ENCODE data around the gene PCDHA1.
A peak's percentile ranks its signal among the peaks of the same experiment; 100 is the strongest.
"Not testable (repeated sequence)": the region's sequence is repeated elsewhere in the genome, so short reads cannot be mapped to it uniquely, and the experiment has no call there.

PCDHA1 gene

GRCh38 chr5:140780512-140780911 lies 5.4 kb upstream of the PCDHA1 start:
- H3K27ac ChIP-seq (replicated peaks): no peak overlapping the region
- H3K4me3 ChIP-seq (replicated peaks; ENCODE audit: insufficient read depth, low read length): no peak overlapping the region
- H3K27me3 ChIP-seq (ENCODE audit: insufficient read depth, poor library complexity, severe bottlenecking): no peaks in the 10 kb centered on the region
- no peak for DNase-seq (ENCODE audit: low read depth in 1 of 2, low spot score in 1 of 2)
- TF ChIP-seq POLR2AphosphoS5 (IDR thresholded peaks at IDR 0.05; ENCODE audit: low read depth) (no peak), CTCF (IDR thresholded peaks at IDR 0.05; ENCODE audit: insufficient read depth, low read length) (no peak), SPI1 (IDR thresholded peaks at IDR 0.05; ENCODE audit: borderline replicate concordance, low read depth) (no peak), GABPA (IDR thresholded peaks at IDR 0.05; ENCODE audit: low read depth) (no peak), REST (IDR thresholded peaks at IDR 0.05; ENCODE audit: insufficient replicate concordance, low read depth) (no peak)

- not testable (repeated sequence) for H3K4me3 ChIP-seq (replicated peaks; ENCODE audit: insufficient read depth, low read length)
Measured at GRCh38 chr5:140787422-140787821, 1.5 kb downstream of the PCDHA1 start.

GRCh38 chr5:140787849-140788504 lies 2.0 kb downstream of the PCDHA1 start:
- not testable (repeated sequence) for H3K4me3 ChIP-seq (replicated peaks; ENCODE audit: insufficient read depth, low read length); DNase-seq (ENCODE audit: low read depth in 1 of 2, low spot score in 1 of 2); H3K27me3 ChIP-seq (ENCODE audit: insufficient read depth, poor library complexity, severe bottlenecking); H3K27ac ChIP-seq (replicated peaks)

More at GRCh38 chr5:140787422-140787821, 1.5 kb downstream of the PCDHA1 start:
- peak; percentile 21 for TF ChIP-seq REST (IDR thresholded peaks at IDR 0.05; ENCODE audit: insufficient replicate concordance, low read depth)
- DNase-seq (ENCODE audit: low read depth in 1 of 2, low spot score in 1 of 2); H3K27me3 ChIP-seq (ENCODE audit: insufficient read depth, poor library complexity, severe bottlenecking); H3K27ac ChIP-seq (replicated peaks): not testable (repeated sequence)

GRCh38 chr5:140791089-140791488 lies 5.1 kb downstream of the PCDHA1 start:
- TF ChIP-seq SPI1 (IDR thresholded peaks at IDR 0.05; ENCODE audit: borderline replicate concordance, low read depth): no peak
- TF ChIP-seq POLR2AphosphoS5 (IDR thresholded peaks at IDR 0.05; ENCODE audit: low read depth): no peak
- TF ChIP-seq GABPA (IDR thresholded peaks at IDR 0.05; ENCODE audit: low read depth): no peak
- TF ChIP-seq CTCF (IDR thresholded peaks at IDR 0.05; ENCODE audit: insufficient read depth, low read length): no peak
- no peak for TF ChIP-seq REST (IDR thresholded peaks at IDR 0.05; ENCODE audit: insufficient replicate concordance, low read depth)
- no peak overlapping the region for H3K4me3 ChIP-seq (replicated peaks; ENCODE audit: insufficient read depth, low read length)
- peak; percentile 73 to 90 for DNase-seq (ENCODE audit: low read depth in 1 of 2, low spot score in 1 of 2)
- H3K27me3 ChIP-seq (ENCODE audit: insufficient read depth, poor library complexity, severe bottlenecking): no peaks in the 10 kb centered on the region
- peak overlapping the region; percentile 61 for H3K27ac ChIP-seq (replicated peaks)

Measured in HL-60 (cell line).